Muscle layer of colon (tissue), 2 donors: ENCODE results near the gene LPA.
"Not testable (repeated sequence)": the region's sequence is repeated elsewhere in the genome, so short reads cannot be mapped to it uniquely, and the experiment has no call there.

Experiments
- H3K27ac ChIP-seq: one replicate; pipeline ENCODE4 v1.7.0; 2013; ENCODE audit warnings: low read depth, mild to moderate bottlenecking, low read length, moderate library complexity
- H3K27me3 ChIP-seq, 2 donors: one replicate each; pipeline ENCODE4 v1.7.0; 2013; ENCODE audit warnings: low read length in 2 of 2, mild to moderate bottlenecking in 2 of 2; ENCODE audit not compliant: insufficient read depth in 2 of 2, control insufficient read depth in 1 of 2
- H3K36me3 ChIP-seq: one replicate; pipeline ENCODE4 v1.7.0; 2013; ENCODE audit warnings: mild to moderate bottlenecking, low read length; ENCODE audit not compliant: insufficient read depth
- H3K4me1 ChIP-seq: one replicate; pipeline ENCODE4 v1.7.0; 2013; ENCODE audit warnings: mild to moderate bottlenecking, low read length; ENCODE audit not compliant: insufficient read depth
- H3K4me3 ChIP-seq, 2 donors: one replicate each; pipeline ENCODE4 v1.7.0; 2013; ENCODE audit warnings: low read length in 2 of 2, low read depth in 1 of 2, mild to moderate bottlenecking in 1 of 2, moderate library complexity in 1 of 2
- H3K9ac ChIP-seq: one replicate; pipeline ENCODE4 v1.7.0; 2013; ENCODE audit warnings: low read length
- H3K9me3 ChIP-seq: one replicate; pipeline ENCODE4 v1.7.0; 2013; ENCODE audit warnings: mild to moderate bottlenecking, low read length
- donor health status: abdominal sarcoma.
- donor health status: Adenocarcinoma of cecum.

LPA gene

DNA sequence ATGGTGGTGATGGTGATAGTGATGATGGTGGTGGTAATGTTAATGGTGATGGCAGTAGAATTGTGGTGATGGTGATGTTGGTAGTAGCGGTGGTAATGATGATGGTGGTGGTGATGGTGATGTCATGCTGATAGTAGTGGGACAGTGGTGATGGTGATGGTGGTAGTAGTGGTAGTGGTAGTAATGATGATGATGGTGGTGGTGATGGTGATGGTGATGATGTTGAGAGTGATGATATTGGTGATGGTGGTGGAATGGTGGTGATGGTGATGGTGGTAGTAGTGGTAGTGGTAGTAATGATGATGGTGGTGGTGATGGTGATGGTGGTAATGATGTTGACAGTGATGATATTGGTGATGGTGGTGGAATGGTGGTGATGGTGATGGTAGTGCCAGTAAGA, 128.8 kb downstream of the LPA start:
- Histone ChIP-seq H3K36me3 (no peaks in the 10 kb centered on the region), H3K27ac (no peak overlapping the region), H3K9me3 (no peaks in the 10 kb centered on the region), H3K9ac (no peak overlapping the region), H3K27me3 (no peaks in the 10 kb centered on the region), H3K4me3 (no peak overlapping the region), H3K4me1 (peaks cover 6% of the 10 kb centered on the region)

DNA sequence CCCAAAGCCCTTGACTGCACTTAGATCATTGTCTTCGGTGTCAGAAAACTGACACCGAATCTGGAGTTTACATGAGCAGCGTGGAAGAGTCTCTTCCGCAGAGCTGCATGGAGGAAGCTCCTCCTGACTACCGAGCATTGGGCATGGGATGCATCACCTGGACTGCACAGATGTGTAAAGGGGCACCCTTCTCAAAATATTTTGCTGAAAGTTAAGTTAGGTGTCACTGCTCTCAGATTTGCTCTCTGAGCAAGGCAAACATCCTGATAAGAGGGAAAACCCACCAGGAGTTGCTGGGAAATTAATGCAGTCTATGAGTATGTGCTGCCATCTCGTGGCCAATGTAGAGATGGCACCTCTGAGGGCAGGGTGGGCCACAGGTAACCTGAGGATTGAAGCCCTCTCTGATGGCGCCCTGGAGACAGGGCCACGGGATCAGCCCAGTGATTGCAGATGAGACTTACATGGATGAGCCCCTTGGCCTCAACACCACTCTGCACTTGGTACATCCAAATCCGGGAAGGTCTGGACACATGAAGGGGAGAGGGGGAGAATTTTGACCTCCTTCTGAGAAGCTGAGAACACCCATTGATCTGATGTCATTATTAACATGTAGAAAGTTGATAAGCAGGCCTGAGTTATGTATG, 129.9 kb downstream of the LPA start:
- Histone ChIP-seq H3K9me3 (no peaks in the 10 kb centered on the region), H3K27me3 (no peaks in the 10 kb centered on the region), H3K27ac (no peak overlapping the region), H3K9ac (no peak overlapping the region), H3K4me3 (peak overlapping the region in 1 of 2 donors; percentile 58), H3K4me1 (peaks cover 6% of the 10 kb centered on the region), H3K36me3 (no peaks in the 10 kb centered on the region)

DNA sequence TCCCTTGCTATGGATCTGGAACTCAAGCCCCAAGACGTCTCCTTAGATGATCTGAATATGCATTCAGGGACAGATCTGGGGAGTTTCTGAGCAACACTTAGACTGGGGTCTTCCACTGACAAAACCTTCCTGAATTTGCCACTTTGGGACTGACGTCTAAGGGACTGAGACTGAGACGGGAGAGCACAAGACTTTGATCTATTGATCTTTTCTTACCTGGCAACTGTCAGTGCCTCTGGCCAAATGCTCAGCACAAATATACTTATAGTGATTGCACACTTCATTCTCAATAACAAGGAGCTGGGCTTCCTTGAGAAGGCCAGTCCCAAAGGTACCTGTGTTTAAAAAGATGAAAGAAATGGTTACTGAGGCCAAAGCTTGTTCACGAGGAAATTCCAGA, 131.8 kb downstream of the LPA start:
- H3K9me3 ChIP-seq = no peaks in the 10 kb centered on the region
- no peak overlapping the region for H3K27ac ChIP-seq
- H3K27me3 ChIP-seq = no peaks in the 10 kb centered on the region
- H3K4me1 ChIP-seq = peaks cover 6% of the 10 kb centered on the region
- H3K9ac ChIP-seq = no peak overlapping the region
- H3K36me3 ChIP-seq = no peaks in the 10 kb centered on the region
- H3K4me3 ChIP-seq = no peak overlapping the region

DNA sequence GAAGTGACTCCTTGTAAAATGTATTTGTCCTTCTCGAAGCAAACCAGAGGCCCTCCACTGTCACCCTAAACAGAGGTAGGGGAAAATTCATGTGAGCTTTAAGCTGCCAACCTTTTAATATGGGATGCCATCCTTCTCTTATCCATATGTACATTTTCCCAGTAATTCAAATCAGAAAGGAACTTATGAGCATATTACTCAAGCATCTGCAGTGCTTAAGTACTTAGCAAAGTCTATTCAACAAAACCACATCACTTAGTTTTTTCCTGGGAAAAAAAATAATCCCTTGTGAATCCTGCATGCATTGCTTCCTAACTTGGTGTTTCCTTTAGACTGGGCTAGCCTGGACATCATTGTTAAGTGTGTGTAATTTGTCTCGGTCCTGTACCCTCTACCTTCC, 132.2 kb downstream of the LPA start:
- Histone ChIP-seq H3K36me3 (no peaks in the 10 kb centered on the region), H3K27ac (no peak overlapping the region), H3K9ac (no peak overlapping the region), H3K27me3 (no peaks in the 10 kb centered on the region), H3K4me1 (peaks cover 6% of the 10 kb centered on the region), H3K4me3 (no peak overlapping the region), H3K9me3 (no peaks in the 10 kb centered on the region)

DNA sequence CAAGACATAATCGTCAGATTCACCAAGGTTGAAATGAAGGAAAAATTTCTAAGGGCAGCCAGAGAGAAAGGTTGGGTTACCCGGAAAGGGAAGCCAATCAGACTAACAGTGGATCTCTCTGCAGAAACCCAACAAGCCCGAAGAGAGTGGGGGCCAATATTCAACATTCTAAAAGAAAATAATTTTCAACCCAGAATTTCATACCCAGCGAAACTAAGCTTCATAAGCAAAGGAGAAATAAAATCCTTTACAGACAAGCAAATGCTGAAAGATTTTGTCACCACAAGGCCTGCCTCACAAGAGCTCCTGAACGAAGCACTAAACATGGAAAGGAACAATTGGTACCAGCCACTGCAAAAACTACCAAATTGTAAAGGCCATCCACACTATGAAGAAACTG, 134.6 kb downstream of the LPA start:
- not testable (repeated sequence) for H3K9ac ChIP-seq, H3K27ac ChIP-seq, H3K4me3 ChIP-seq, H3K9me3 ChIP-seq, H3K27me3 ChIP-seq, H3K36me3 ChIP-seq, H3K4me1 ChIP-seq

DNA sequence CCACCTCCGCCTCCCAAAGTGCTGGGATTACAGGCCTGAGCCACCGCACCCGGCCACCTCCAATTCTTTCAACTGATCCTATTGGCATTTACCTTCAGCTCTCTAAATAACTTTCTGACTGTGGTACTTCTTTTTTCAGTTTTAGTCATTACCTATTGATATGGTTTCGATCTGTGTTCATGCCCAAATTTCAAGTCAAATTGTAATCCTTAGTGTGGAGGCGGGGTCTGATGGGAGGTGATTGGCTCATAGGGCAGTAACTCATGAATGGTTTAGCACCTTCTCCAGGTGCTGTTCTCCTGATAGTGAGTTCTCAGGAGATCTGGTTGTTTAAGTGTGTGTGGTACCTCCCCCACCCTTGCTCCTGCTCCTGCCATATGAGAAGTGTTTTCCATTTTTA, 140.9 kb downstream of the LPA start:
- H3K9ac ChIP-seq = no peak overlapping the region
- no peak overlapping the region for H3K4me3 ChIP-seq
- H3K36me3 ChIP-seq = no peaks in the 10 kb centered on the region
- peaks cover 5% of the 10 kb centered on the region for H3K4me1 ChIP-seq
- no peaks in the 10 kb centered on the region for H3K9me3 ChIP-seq
- H3K27me3 ChIP-seq = no peaks in the 10 kb centered on the region
- no peak overlapping the region for H3K27ac ChIP-seq

DNA sequence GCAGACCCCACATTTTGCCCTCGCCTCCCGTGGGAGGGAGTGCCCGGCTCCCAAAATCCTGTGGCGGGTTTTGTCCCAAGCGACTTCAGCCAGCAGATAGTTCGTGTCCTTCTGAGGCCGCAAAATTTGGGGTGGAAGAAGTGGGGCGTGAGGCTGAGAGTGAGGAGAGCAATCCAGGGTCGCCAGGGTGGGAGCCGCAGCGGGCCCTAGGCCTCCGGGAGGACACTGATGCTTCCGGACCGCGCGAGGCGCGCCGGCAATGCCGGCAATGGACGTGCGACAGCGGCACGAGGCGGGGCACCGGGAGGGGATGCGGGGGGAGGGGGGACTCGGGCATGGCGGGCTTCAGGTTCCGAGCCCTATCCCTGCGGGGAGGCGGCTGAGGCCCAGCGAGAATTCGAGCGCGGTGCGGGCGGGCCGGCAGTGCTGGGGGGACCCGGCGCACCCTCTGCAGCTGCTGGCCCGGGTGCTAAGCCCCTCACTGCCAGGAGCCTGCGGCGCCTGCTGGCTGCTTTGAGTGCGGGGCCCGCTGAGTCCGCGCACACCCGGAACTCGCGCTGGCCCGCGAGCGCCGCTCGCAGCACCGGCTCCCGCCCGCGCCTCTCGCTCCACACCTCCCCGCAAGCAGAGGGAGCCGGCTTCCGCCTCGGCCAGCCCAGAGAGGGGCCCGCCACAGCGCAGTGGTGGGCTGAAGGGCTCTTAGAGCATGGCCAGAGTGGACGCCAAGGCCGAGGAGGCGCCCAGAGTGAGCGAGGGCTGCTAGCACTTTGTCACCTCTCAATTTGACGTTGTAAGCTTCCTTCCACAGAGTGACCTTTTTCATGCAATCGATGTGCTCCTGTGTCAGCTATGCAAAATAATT, 143.8 kb downstream of the LPA start:
- peak overlapping the region; percentile 63 for H3K27ac ChIP-seq
- no peaks in the 10 kb centered on the region for H3K9me3 ChIP-seq
- H3K4me1 ChIP-seq = peaks cover 5% of the 10 kb centered on the region
- H3K27me3 ChIP-seq = no peaks in the 10 kb centered on the region
- H3K9ac ChIP-seq = peak overlapping the region; percentile 3
- H3K4me3 ChIP-seq = peak overlapping the region; percentile 83 to 91
- H3K36me3 ChIP-seq = no peaks in the 10 kb centered on the region

DNA sequence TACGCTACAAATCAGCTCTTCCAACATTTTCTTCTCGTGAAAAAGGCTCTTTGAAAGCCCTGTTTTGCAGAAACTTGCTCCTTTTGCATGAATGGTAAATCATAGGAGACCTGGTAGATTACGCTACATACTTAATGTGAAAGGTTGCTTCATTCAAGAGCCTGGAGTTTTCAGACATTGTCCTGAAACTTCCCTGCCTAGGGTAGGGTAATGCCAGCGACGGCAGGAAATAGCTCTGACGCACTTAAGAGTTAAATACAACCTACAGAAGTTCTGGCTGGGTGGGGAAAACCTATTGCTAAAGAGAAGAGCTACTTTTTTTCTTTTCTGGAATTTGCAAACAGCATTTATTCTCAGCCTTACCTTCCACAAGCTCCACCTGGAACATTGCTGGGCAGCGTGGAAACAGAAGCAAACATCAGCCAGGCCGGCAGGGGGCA, 144.5 kb downstream of the LPA start:
- H3K9ac ChIP-seq = no peak overlapping the region
- peaks cover 5% of the 10 kb centered on the region for H3K4me1 ChIP-seq
- no peaks in the 10 kb centered on the region for H3K36me3 ChIP-seq
- no peaks in the 10 kb centered on the region for H3K27me3 ChIP-seq
- no peaks in the 10 kb centered on the region for H3K9me3 ChIP-seq
- H3K27ac ChIP-seq = peak overlapping the region; percentile 63
- H3K4me3 ChIP-seq = peak overlapping the region; percentile 83 to 91

DNA sequence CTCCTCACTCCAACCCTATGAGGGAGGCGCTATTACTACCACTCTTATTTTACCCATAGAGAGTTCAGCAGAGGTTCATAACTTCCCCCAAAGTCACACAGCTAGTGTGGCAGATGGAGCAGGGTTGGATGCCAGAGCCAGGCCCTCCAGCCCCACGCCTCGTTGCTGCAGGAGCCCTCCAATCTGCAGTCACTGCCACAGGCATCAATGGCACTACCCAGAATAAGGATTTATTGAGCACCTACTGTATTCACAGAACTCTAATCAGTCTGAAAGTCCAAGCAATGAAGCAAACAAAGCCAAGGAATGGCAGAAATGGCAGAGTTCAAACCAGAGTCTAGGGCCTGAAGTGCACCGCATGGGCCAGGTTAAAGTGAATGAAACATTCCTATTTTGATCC, 144.9 kb downstream of the LPA start:
- Histone ChIP-seq H3K36me3 (no peaks in the 10 kb centered on the region), H3K4me3 (no peak overlapping the region), H3K9ac (no peak overlapping the region), H3K27me3 (no peaks in the 10 kb centered on the region), H3K9me3 (no peaks in the 10 kb centered on the region), H3K27ac (no peak overlapping the region), H3K4me1 (peaks cover 5% of the 10 kb centered on the region)

DNA sequence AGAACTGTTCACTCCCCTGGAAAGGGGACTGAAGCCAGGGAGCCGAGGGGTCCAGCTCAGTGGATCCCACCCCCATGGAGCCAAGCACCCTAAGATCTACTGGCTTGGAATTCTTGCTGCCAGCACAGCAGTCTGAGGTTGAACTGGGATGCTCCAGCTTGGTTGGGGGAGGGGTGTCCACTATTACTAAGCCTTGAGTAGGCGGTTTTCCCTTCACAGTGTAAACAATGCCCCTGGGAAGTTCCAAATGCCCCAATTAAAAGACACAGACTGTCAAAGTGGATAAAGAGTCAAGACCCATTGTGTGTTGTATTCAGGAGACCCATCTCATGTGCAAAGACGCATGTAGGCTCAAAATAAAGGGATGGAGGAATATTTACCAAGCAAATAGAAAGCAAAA, 150.2 kb downstream of the LPA start:
- Histone ChIP-seq H3K9ac (no peak overlapping the region), H3K9me3 (no peaks in the 10 kb centered on the region), H3K27ac (no peak overlapping the region), H3K4me3 (no peak overlapping the region), H3K4me1 (no peaks in the 10 kb centered on the region), H3K27me3 (no peaks in the 10 kb centered on the region), H3K36me3 (no peaks in the 10 kb centered on the region)

DNA sequence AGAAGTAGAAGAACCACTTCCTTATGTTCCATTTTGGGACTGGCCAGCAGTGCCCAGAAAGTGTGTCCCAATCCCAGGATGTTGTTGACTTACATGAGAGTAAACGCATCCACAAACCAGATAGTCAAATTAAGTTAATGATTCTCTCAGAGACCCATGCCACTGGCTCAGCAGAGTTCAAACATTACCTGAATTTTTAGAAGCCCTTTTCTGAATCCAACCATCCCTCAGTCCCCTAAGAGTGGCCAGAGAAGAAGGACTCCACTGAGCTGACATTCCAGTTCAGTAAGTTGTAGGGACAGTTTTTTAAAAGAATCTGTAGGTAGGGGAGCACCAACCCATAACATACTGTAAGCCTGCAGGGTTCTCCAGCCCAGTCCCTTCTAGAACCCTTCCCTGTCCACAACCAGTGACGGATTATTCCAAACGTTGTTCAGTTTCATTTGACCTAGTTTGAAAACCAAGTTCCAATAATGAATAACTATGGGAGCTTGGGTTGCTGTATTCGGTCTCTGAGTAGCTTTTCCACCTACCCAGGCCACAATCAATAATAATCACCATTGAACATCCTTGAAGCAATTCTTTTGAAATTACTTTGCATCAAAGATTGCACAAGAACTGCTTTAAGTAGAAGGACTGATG, 153.0 kb downstream of the LPA start:
- H3K9ac ChIP-seq = no peak overlapping the region
- H3K27ac ChIP-seq = no peak overlapping the region
- H3K36me3 ChIP-seq = no peaks in the 10 kb centered on the region
- H3K27me3 ChIP-seq = no peaks in the 10 kb centered on the region
- H3K4me3 ChIP-seq = no peak overlapping the region
- no peaks in the 10 kb centered on the region for H3K9me3 ChIP-seq
- no peaks in the 10 kb centered on the region for H3K4me1 ChIP-seq
